Liver (tissue), 9 donors: ENCODE measurements around the gene CACTIN. TPM values are rescaled to one million over a fixed set of nuclear protein-coding genes. Genes with fewer than 3 reads are reported as not detected.

ENCODE experiments used
- DNase-seq: peaks from one replicate; pipeline ENCODE4 v3.0.0-alpha.2; 2017; ENCODE audit warnings: low spot score
- H3K27ac ChIP-seq, 2 donors: one replicate each; pipeline ENCODE4 v1.7.0; 2013; ENCODE audit warnings: inconsistent platforms in 2 of 2, low read length in 2 of 2, control low read depth in 1 of 2, low read depth in 1 of 2, mild to moderate bottlenecking in 1 of 2
- H3K27me3 ChIP-seq, 4 donors: one replicate each; pipeline versions ENCODE4 v1.6.1 to v1.7.0; 2013; ENCODE audit warnings: low read length in 3 of 4, inconsistent platforms in 1 of 4, mild to moderate bottlenecking in 1 of 4, moderate library complexity in 1 of 4; ENCODE audit not compliant: control insufficient read depth in 4 of 4, insufficient read depth in 4 of 4
- H3K36me3 ChIP-seq, 4 donors: one replicate each; pipeline versions ENCODE4 v1.6.1 to v1.7.0; 2013; ENCODE audit warnings: low read length in 3 of 4, mild to moderate bottlenecking in 3 of 4, low read depth in 1 of 4, moderate library complexity in 1 of 4; ENCODE audit not compliant: control insufficient read depth in 4 of 4, insufficient read depth in 3 of 4
- H3K4me1 ChIP-seq, 4 donors: one replicate each; pipeline versions ENCODE4 v1.6.1 to v1.7.0; 2013; ENCODE audit warnings: low read length in 3 of 4, mild to moderate bottlenecking in 3 of 4, moderate library complexity in 1 of 4; ENCODE audit not compliant: control insufficient read depth in 4 of 4, insufficient read depth in 4 of 4
- H3K4me3 ChIP-seq, 3 donors: one replicate each; pipeline versions ENCODE4 v1.6.1 to v1.7.0; 2013; ENCODE audit warnings: low read length in 3 of 3, control low read depth in 1 of 3, low read depth in 1 of 3, mild to moderate bottlenecking in 1 of 3
- H3K9ac ChIP-seq, 2 donors: one replicate each; pipeline ENCODE4 v1.7.0; 2013; ENCODE audit warnings: low read length in 2 of 2, mild to moderate bottlenecking in 2 of 2, moderate library complexity in 2 of 2, control low read depth in 1 of 2, low read depth in 1 of 2
- H3K9me3 ChIP-seq, 4 donors: one replicate each; pipeline versions ENCODE4 v1.6.1 to v1.7.0; 2013; ENCODE audit warnings: low read length in 3 of 4; ENCODE audit not compliant: control insufficient read depth in 4 of 4
- ATF3 ChIP-seq: IDR thresholded peaks from 2 replicates; pipeline ENCODE4 v1.6.1; 2016; ENCODE audit warnings: antibody characterized with exemption
- CTCF ChIP-seq: fragments of 150-350 bp; IDR thresholded peaks from 2 replicates; pipeline ENCODE4 v1.5.1; 2017; ENCODE audit warnings: improper control_type of control experiment, low read depth, low read length; ENCODE audit not compliant: missing input control
- EGR1 ChIP-seq, 2 donors: IDR thresholded peaks; 2 replicates each; pipeline ENCODE4 v1.6.1; 2016 to 2018; ENCODE audit warnings: antibody characterized with exemption in 2 of 2, low read depth in 2 of 2
- FOXA1 ChIP-seq: IDR thresholded peaks from 2 replicates; pipeline ENCODE4 v1.6.1; 2016; ENCODE audit warnings: antibody characterized with exemption
- FOXA2 ChIP-seq: IDR thresholded peaks from 2 replicates; pipeline ENCODE4 v1.6.1; 2016; ENCODE audit warnings: antibody characterized with exemption
- HNF4A ChIP-seq, 2 donors: conservative IDR thresholded peaks; 2 replicates each; pipeline ENCODE4 v1.6.1; 2016; ENCODE audit warnings: antibody characterized with exemption in 2 of 2, mild to moderate bottlenecking in 2 of 2
- HNF4G ChIP-seq: IDR thresholded peaks from 2 replicates; pipeline ENCODE4 v1.6.1; 2016; ENCODE audit warnings: antibody characterized with exemption
- JUND ChIP-seq, 2 donors: IDR thresholded peaks; 2 replicates each; pipeline ENCODE4 v1.6.1; 2016; ENCODE audit warnings: antibody characterized with exemption in 2 of 2
- NR2F2 ChIP-seq: IDR thresholded peaks from 2 replicates; pipeline ENCODE4 v1.6.1; 2016; ENCODE audit warnings: antibody characterized with exemption
- RAD21 ChIP-seq, 2 donors: IDR thresholded peaks; 2 replicates each; pipeline ENCODE4 v1.6.1; 2016; ENCODE audit warnings: antibody characterized with exemption in 2 of 2, mild to moderate bottlenecking in 2 of 2
- YY1 ChIP-seq: IDR thresholded peaks from 2 replicates; pipeline ENCODE4 v1.6.1; 2016; ENCODE audit warnings: antibody characterized with exemption, mild to moderate bottlenecking
- ZBTB33 ChIP-seq: IDR thresholded peaks from 2 replicates; pipeline ENCODE4 v1.6.1; 2016; ENCODE audit warnings: antibody characterized with exemption
- WGBS: extraction: QIAGEN DNeasy Blood & Tissue Kit; methylation state at CpG from one replicate; pipeline ENCODE4 v1.1.7; 2013; 5-methylcytosine and 5-hydroxymethylcytosine counted together
- polyA plus RNA-seq, 2 donors: library from polyadenylated mRNA; stranded (reverse) in 1 of 2; unstranded in 1 of 2; fragments of 200-250 nt in 1 of 2; fragments of >200 nt in 1 of 2; fragmentation: Nextera tagmentation in 1 of 2; extraction: Ambion mirVana in 1 of 2; gene quantifications; one replicate each; pipeline versions ENCODE4 v1.2.1 to v1.2.3, GENCODE V29; 2013 to 2015
- total RNA-seq, 2 donors: library from RNA; depleted of rRNA; stranded (reverse); fragments of >200 nt; gene quantifications; one replicate each; pipeline ENCODE4 v1.2.3, GENCODE V29; 2014
- donor health status: healthy.
- donor health status: healthy.
- donor health status: healthy.
- donor health status: healthy.
- donor health status: healthy.

Gene CACTIN
- total and polyA plus RNA-seq, 4 donors: 1.9 to 13.2 (median 10.0) TPM

- no peak for TF ChIP-seq NR2F2
- TF ChIP-seq EGR1 (IDR thresholded peaks at IDR 0.05; ENCODE audit: low read depth in 2 of 2): no peak
- no peak for TF ChIP-seq YY1
Observed at GRCh38 chr19:3620145-3620816, 6.3 kb downstream of the CACTIN start (continued).

GRCh38 chr19:3619631-3620012 is 7.0 kb downstream of the CACTIN start:
- 90% methylated on average over 17 of the region's 17 CpGs for WGBS
- H3K27me3 ChIP-seq: no peaks in the 10 kb centered on the region
- no peak overlapping the region for H3K9ac ChIP-seq
- no peak for DNase-seq
- H3K9me3 ChIP-seq: no peaks in the 10 kb centered on the region
- TF ChIP-seq HNF4G: no peak
- TF ChIP-seq ATF3: no peak
- no peak for TF ChIP-seq ZBTB33
- no peak for TF ChIP-seq FOXA1
- TF ChIP-seq HNF4A (conservative IDR thresholded peaks at IDR 0.05): no peak
- peaks cover 0 to 7% (median 2%) of the 10 kb centered on the region in 4 donors for H3K4me1 ChIP-seq
- H3K27ac ChIP-seq: no peak overlapping the region
- peaks cover 0 to 30% (median 6%) of the 10 kb centered on the region in 4 donors for H3K36me3 ChIP-seq
- H3K4me3 ChIP-seq: no peak overlapping the region

- Histone ChIP-seq H3K9ac (no peak overlapping the region), H3K4me1 (peaks cover 0 to 1% (median 0%) of the 10 kb centered on the region in 4 donors), H3K27me3 (no peaks in the 10 kb centered on the region), H3K27ac (no peak overlapping the region), H3K9me3 (no peaks in the 10 kb centered on the region), H3K36me3 (peaks cover 0 to 30% (median 6%) of the 10 kb centered on the region in 4 donors), H3K4me3 (no peak overlapping the region)
- TF ChIP-seq JUND (IDR thresholded peaks at IDR 0.05) (no peak), RAD21 (IDR thresholded peaks at IDR 0.05) (no peak), CTCF (no peak), FOXA2 (no peak)
- DNase-seq: no peak
- WGBS: 86% methylated on average over 31 of the region's 31 CpGs
Observed at GRCh38 chr19:3618811-3619630, 7.6 kb downstream of the CACTIN start.
